NCI-H1436 treated with DMSO at 0.1 percent for 48 hours (cell line): ENCODE measurements around the gene TLCD3B.
"Not testable (repeated sequence)": the region's sequence is repeated elsewhere in the genome, so short reads cannot be mapped to it uniquely, and the experiment has no call there.

Experiments
- DNase-seq: peaks from one replicate; lab custom pipeline; 2025; lab: John Stamatoyannopoulos, UW

TLCD3B gene

GRCh38 chr16:30060836-30061554 is 29.9 kb upstream of the TLCD3B start:
- no peak for DNase-seq

DNA sequence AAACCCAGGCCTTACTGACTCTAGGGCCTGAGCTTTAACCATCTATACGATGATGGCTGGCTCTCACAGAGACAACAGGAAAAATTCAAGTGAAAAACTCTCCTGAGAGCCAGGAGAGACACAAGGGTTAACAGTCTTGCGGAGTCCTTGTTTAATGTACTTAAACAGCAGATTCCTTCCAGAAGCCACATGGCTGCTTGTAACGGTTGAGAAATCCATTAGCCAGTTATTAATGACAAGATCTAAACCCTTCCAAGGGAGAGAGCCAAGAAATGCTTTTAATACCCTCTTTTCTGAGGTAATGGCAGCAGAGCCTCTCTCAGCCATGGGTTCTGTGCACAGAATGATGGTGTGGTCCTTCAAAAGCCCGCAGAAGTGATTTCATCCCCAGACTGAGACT is 29.3 kb upstream of the TLCD3B start:
- DNase-seq: no peak

GRCh38 chr16:30054959-30055553 is 24.0 kb upstream of the TLCD3B start:
- DNase-seq: no peak

DNA sequence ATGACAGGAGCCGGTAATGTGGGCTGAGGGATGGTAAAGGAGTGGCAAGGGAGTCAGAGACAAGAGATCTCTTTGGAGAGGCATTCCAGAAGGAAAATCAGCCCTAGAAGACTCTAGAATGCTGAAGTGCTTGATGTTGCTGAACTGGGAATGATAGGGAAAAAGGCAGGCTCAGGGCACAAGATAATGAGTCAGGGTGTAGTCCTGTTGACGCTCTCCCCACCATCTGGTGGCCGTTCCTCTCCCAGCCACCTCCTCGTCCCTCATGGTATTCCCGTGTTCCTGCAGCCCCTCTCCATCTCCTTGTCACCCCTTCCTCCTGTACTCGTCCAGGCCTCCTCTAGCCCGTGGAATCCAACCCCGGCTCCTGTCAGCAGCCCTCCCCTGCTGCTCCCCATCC is 23.4 kb upstream of the TLCD3B start:
- DNase-seq: no peak

GRCh38 chr16:30053376-30054015 is 22.4 kb upstream of the TLCD3B start:
- no peak for DNase-seq

DNA sequence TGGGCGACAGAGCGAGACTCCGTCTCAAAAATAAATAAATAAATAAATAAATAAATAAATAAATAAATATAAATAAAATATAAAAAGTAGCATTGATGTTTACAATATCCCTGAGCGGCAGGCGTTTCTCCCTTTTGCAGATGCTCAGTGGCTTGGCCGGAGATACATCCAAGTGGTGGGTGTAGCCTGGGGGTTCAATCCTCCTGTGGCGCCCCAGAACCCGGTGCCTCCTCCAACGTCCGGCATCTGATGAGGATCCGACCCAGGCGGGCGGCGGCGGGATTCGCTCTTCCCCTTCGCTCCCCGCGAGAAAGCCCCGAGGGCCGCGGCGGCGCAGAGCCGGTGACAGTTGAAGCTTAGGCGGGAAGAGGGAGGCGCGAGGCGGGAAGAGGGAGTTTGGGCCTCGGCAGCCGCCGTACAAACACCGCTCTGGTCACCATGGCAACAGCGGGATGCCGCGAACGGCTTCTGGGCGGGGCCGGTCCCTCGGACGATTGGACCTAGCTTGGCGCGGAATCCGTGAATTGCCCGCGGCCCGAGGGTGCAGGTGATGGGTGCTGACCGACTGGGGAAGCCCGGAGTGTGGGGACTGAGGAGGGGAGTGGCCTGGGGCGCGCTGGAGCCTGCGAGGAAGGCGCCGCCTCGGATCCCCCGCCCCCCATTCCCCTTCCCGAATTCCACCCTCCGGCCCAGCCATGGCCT is 21.8 kb upstream of the TLCD3B start:
- DNase-seq: peak; percentile 44

- DNase-seq: no peak
Measured at GRCh38 chr16:30051518-30051917, 20.4 kb upstream of the TLCD3B start.

DNA sequence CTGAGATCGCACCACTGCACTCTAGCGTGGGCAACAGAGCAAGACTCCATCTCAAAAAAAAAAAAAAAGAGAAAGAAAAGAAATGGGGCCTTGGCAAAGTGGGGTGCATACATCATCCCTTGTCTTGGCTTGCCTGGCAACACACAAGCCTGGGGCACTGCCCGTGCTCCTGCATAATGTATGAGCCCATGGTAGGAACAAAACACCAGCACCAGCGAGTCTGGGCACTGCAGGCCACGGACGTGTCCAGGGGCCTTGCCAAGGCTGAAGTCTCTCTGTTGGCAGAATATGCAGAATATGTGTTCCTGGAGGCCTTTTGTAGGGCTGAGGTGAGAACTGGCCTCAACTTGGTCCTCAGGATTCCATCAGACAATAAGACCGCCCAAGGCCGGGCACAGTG is 18.8 kb upstream of the TLCD3B start:
- DNase-seq: no peak

DNA sequence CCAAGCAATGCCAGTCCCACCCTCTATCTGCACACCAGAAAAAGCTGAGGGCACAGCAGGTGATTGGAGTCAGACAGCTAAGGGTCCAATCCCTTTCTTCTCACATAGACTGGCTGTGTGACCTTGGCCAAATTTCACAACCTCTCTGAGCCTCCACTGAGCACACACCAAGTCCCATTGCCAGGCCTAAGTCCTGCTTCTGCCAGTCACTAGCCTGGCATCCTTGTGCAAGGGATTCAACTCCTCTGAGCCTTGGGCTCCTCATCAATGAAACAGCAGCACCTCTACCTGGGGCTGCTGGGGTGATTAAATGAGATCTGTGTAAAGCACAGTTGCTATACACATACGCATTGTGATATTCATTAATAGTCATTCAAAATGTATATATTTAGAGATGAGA is 15.5 kb upstream of the TLCD3B start:
- no peak for DNase-seq

DNA sequence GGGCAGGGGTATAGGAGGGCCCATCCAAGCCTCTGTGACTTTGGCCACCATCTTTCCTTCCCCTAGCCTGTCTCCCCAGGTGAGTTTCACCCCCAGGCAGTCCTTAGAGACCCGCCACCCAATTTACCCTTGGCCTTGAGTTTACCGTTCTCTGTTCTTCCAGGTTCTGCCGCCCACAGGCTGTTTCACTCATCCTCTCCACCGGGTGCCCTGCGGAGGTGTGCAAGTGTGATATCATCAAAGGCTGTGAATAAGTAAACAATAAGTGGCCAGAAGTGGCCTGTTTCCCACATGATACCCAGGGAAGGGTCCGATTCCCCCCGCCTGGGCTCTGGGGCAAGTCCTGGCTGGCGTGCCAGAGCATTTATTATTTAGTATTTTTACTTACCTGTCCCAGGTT is 15.1 kb upstream of the TLCD3B start:
- no peak for DNase-seq

DNA sequence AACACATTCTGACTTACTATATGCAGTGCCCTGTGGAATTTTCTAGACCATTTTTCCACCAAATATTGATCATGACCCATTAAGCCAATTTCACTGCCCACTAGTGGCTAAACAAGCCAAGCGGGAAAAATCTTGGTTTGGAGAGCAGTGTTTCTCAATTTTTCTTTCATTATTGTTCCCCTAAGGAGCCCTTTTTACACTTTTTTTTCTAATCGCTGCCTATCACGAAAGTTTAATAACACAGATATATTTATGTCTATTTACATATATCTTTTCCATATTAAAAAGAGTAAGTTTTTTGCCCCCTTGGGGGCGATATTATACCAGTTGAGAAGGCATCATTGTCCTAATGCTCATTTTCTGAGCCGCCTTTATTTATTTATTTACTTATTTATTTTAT is 10.8 kb upstream of the TLCD3B start:
- DNase-seq: no peak

DNA sequence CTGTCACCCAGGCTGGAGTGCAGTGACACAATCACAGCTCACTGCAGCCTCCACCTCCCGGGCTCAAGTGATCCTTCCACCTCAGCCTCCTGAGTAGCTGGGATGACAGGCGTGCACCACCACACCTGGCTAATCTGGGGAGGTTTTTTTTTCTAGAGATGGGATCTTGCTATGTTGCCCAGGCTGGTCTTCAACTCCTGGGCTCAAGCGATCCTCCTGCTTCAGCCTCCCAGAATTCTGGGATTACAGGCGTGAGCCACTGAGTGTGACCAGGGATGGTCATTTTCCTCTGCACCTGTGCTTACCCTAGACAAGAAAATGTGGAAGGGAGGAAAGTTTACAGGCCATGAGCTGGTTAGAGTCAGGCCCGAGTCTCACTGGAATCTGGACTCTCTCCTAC is 9.6 kb upstream of the TLCD3B start:
- DNase-seq: not testable (repeated sequence)

DNA sequence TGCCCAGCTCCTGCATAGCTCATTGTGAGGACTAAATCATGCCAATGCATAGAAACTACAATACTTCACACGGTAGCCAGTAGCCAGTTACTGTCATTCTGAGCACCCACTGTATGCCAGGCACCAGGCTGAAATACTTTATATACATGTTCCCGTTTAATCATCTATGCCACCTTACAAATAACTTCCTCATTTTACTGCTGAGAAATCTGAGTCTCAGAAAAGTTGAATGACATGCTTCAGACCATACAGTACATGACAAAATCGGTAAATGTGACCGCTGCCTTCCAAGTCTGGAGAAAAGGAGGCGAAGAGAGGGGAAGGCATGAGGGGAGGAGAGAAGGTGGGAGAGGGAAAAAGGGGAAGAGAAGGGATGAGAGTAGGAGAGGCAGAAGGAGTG is 9.2 kb upstream of the TLCD3B start:
- no peak for DNase-seq

DNA sequence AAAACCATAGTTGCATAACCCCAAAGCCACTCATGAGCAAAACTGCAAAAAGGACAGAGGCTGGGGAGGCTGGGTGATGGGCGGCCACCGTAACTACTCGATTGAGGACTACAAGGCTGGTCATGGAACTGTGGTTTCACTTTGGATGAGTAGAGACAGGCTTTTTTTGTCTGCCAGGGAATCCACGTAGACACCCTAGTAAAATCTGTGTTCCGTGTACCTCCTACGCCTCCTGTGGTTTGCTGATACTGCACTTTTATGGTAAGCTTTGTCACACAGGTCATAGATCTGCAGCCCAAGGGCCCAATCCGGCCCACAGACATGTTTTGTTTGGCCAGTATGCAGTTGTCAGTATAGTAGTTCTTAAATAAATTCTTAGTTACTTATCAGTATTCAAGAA is 2.2 kb upstream of the TLCD3B start:
- DNase-seq: no peak

- DNase-seq: peak; percentile 60
Measured at GRCh38 chr16:30032083-30032819, 1.2 kb upstream of the TLCD3B start.

GRCh38 chr16:30031477-30031918 is 427 bp upstream of the TLCD3B start:
- DNase-seq: no peak

DNA sequence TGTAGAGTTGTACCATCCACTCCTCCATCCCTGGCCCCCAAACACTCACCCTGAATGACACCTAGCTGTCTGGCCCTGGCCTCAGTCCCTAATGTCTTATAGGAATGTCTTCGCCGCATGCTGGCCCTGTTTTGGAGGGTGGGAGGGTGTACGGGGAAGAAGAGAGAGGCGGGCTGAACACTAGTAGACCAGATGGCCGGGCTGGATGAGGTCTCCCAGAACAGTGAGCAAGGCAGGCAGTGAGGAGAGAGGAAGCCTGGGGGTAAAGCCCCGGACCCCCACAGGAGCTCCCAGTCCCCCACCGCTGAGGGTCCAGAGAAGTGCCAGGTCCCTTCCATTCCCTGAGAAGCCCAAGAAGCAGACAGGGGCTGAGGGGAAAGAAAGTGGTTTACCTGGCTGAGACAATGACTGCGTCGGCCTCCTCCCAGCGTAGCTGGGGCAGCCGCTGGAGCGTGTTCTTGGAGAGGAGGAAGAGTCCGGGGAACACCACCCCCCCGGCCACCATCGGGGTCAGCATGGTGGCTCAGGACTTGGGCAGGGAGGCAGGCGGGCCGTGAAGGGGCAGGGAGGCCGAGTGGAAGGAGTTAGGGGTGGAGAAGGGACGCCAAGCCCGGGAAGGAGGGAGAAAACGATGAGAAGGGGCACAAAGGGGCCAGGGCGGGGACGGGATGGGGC is 923 bp downstream of the TLCD3B start:
- no peak for DNase-seq

DNA sequence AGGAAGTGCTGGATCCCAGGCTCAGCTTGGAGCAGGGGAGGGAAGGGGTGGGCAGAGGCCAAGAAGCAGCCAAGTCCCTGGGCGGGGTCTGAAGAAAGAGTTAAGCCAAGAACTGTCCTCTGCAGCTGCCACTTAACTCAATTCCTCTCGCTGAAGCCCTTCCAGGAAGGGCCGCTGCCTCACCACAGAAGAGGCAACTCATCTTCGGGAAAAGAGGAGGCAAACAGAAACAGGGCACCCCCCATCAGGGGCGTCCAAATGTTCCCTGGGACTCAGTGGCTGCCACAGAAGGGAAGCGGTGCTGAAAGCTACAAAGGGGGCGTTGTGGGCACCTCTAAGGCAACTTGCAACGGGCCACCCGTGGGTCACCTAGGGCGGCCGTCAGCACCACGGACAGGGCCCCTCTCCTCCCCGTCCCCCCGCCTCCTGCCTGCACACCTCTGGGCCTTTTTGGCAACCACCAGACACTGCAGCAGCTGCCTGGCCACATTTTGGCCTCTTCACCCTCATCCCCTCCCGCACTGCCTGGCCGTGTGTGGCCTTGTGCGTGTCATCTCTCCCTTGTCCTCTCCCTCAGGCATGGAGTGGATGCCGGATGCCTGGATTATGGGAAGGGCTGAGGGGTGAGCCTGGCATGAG is 2.5 kb downstream of the TLCD3B start:
- no peak for DNase-seq

DNA sequence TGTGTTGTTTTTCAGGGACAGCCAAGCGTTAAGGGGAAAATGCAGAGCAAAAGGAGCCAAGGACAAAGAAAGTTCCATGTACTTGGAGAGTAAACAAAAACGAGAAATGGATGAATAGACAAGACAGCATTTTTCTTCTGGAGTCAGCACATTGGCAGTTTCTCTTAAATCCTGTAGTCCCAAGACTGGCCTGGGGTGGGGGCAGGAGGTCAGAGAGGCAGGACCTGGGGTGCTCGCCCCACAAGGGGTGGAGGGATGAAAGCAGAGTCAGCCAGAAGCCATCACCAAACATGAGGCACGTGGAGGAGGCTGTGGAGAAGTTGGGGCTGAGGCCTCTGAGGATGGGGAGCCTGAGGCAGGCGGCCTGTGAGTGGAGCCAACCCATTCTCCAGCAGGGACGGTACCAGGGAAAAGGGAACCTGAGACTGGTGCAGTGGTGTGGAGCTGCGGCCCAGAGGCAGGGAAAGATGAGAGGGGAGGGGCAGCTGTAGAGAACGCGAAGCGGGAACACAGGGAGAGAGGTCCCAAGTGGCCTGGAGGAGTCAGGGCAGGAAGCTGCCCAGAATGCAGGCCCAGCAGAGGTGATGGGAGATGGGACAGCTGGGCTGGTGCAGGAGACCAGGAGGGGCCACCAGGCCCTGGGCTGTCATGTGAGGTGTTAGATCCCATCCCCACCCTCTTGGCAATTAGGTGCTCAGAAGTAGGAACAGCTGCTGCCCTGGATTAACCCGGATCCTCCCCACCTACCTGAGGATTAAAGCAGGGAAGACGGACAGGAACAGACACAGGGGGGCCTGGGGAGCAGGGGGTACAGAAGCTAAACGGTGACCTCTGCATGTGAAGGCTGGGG is 3.3 kb downstream of the TLCD3B start:
- DNase-seq: no peak

DNA sequence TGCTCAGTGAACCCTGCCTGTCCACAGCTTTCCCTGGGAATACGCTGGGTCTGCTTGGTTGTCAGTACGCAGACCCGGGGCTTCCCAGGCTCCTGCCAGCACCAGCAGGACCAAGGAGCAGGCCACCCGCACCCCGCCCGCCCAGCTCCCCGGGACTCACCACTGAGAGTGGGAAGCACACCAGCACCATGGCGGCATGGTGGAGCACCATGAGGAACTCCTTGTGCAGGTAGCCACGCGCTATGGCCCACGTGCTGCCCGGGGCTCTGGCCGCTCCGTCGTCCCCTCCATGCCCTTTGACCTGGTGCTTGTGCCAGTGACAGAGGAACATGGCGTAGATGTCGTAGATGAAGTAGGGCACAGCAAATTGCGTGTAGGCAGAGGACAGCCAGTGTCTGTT is 4.6 kb downstream of the TLCD3B start:
- no peak for DNase-seq
